Karpas-422 (cell line): Measurements from ENCODE around the gene ARPC1A. TPM values are rescaled to one million over a fixed set of nuclear protein-coding genes. Genes with fewer than 3 reads are reported as not detected.
"Not testable (repeated sequence)": the region's sequence is repeated elsewhere in the genome, so short reads cannot be mapped to it uniquely, and the experiment has no call there.

ENCODE experiments used
- DNase-seq: peaks from one replicate; pipeline ENCODE4 v3.0.0-alpha.2; 2015
- H2AFZ ChIP-seq: fragments of 200-600 bp; sonication (generic); 2 replicates; pipeline ENCODE4 v1.6.1; 2014; ENCODE audit warnings: antibody characterized with exemption, low read length, mixed read lengths
- H3K27ac ChIP-seq: fragments of 200-600 bp; sonication (generic); 2 replicates; pipeline ENCODE4 v1.5.1; 2014; ENCODE audit warnings: mild to moderate bottlenecking, low read length, moderate library complexity
- H3K27me3 ChIP-seq: fragments of 200-600 bp; sonication (generic); 2 replicates; pipeline ENCODE4 v1.6.1; 2014; ENCODE audit warnings: low read length, mixed read lengths
- H3K36me3 ChIP-seq: fragments of 200-600 bp; sonication (generic); 2 replicates; pipeline ENCODE4 v1.6.1; 2014; ENCODE audit warnings: low read length, mixed read lengths; ENCODE audit not compliant: insufficient read depth
- H3K4me1 ChIP-seq: fragments of 200-600 bp; sonication (generic); 2 replicates; pipeline ENCODE4 v1.6.1; 2014; ENCODE audit warnings: mild to moderate bottlenecking, low read length, mixed read lengths
- H3K4me2 ChIP-seq: fragments of 200-600 bp; sonication (generic); 2 replicates; pipeline ENCODE4 v1.6.1; 2014; ENCODE audit warnings: low read length, low read depth, mild to moderate bottlenecking; ENCODE audit not compliant: poor library complexity, severe bottlenecking
- H3K4me3 ChIP-seq: fragments of 200-600 bp; sonication (generic); 2 replicates; pipeline ENCODE4 v1.5.1; 2014; ENCODE audit warnings: mild to moderate bottlenecking, antibody characterized with exemption, low read length, mixed read lengths
- H3K79me2 ChIP-seq: fragments of 200-600 bp; sonication (generic); 2 replicates; pipeline ENCODE4 v1.6.1; 2014; ENCODE audit warnings: mild to moderate bottlenecking, low read length, mixed read lengths
- H3K9ac ChIP-seq: fragments of 200-600 bp; sonication (generic); 2 replicates; pipeline ENCODE4 v1.6.0; 2014; ENCODE audit warnings: low read length
- H3K9me2 ChIP-seq: fragments of 200-600 bp; sonication (generic), shearing (Covaris generic); replicated peaks from 2 replicates; pipeline ENCODE4 v1.6.0; 2014; ENCODE audit warnings: mild to moderate bottlenecking, low read length, moderate library complexity; ENCODE audit not compliant: insufficient read depth
- H3K9me3 ChIP-seq: fragments of 300-700, 200-600 bp; sonication (generic); 2 replicates; pipeline ENCODE4 v1.6.1; 2014; ENCODE audit warnings: low read length, mixed read lengths
- H4K20me1 ChIP-seq: fragments of 200-600 bp; sonication (generic); 2 replicates; pipeline ENCODE4 v1.6.1; 2014; ENCODE audit warnings: mild to moderate bottlenecking, antibody characterized with exemption, low read length, low read depth; ENCODE audit not compliant: insufficient read depth
- total RNA-seq: library from RNA; depleted of rRNA; stranded (reverse); fragments of >200 nt; shearing (Covaris generic); gene quantifications from 2 replicates; pipeline ENCODE4 v1.2.3, GENCODE V29; 2014; ENCODE audit warnings: low replicate concordance

Gene ARPC1A
- total RNA-seq, 1 experiment from 2014 or later: 39.4 TPM

DNA sequence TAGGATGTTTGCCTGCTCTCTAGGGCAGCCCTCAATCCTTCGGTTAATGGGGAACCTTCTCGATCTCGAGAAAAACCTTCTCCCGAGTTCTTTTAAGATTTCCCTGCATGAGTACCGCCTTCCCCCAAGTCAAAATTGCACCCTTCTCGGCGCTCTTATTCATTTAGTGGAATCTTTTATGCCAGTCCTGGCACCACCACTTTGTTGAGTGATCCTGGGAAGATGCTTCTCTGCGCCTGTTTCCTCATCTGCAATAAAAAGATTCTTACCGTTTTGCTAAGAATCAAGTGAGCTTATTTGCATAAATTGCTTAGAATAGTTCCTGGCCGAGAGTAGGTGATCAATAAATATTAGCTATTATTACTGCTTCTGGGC lies 697 bp downstream of the ARPC1A start:
- Histone ChIP-seq H3K79me2 (peaks cover 63% of the 10 kb centered on the region), H3K9me3 (no peaks in the 10 kb centered on the region), H2AFZ (no peak overlapping the region), H4K20me1 (peaks cover 10% of the 10 kb centered on the region; the same call in 1 of the 2 replicates), H3K4me1 (peaks cover 40% of the 10 kb centered on the region), H3K9me2 (no peaks in the 10 kb centered on the region), H3K27me3 (no peaks in the 10 kb centered on the region), H3K27ac (peak overlapping the region; percentile 62), H3K9ac (peak overlapping the region; percentile 93), H3K4me3 (peak overlapping the region; percentile 89), H3K4me2 (peak overlapping the region; percentile 92), H3K36me3 (no peaks in the 10 kb centered on the region)
- DNase-seq: peak; percentile 48

DNA sequence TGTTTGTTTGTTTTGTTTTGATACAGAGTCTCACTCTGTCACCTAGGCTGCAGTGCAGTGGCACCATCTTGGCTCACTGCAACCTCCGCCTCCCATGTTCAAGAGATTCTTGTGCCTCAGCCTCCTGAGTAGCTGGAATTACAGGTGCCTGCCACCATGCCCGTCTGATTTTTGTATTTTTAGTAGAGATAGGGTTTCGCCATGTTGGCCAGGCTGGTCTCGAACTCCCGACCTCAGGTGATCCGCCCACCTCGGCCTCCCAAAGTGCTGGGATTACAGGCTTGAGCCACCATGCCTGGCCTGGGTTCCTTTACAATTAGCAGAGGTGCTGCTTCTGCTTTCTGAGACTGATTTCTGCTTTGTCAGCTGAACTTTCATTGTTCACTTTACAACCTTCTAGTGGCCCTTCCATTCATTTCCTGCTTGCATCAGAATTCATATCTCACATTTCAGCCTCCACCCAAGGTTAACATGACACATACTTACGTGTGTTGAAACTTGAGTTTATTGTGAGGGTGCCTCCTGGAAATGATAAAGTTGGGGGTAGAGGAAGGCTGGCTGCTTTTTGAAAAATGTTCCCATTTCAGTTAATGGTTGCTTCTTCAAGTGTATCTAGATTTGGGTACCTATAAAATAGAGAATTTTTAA lies 4.7 kb downstream of the ARPC1A start:
- not testable (repeated sequence) for H3K4me3 ChIP-seq, H3K27ac ChIP-seq, H3K4me2 ChIP-seq, H3K27me3 ChIP-seq, H3K9ac ChIP-seq, H3K9me2 ChIP-seq, H2AFZ ChIP-seq, H3K9me3 ChIP-seq
- peaks cover 83% of the 10 kb centered on the region for H3K79me2 ChIP-seq
- peak; percentile 50 for DNase-seq
- H3K36me3 ChIP-seq: peaks cover 14% of the 10 kb centered on the region
- H4K20me1 ChIP-seq: peaks cover 19% of the 10 kb centered on the region; the same call in 1 of the 2 replicates
- peaks cover 32% of the 10 kb centered on the region for H3K4me1 ChIP-seq

DNA sequence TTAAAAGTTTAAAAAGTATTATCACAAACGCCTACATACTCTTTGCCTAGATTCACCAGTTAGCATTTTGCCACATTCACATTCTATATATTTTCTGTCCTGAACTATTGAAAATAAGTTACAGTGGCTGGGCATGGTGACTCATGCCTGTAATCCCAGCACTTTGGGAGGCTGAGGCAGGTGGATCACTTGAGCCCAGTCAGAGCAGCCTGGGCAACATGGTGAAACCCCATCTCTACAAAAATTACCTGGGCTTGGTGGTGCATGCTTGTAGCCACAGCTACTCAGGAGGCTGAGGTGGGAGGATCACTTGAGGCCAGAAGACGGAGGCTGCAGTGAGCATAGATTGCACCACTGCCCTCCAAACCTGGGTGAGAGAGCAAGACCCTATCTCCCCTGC lies 5.3 kb downstream of the ARPC1A start:
- no peak overlapping the region for H2AFZ ChIP-seq
- H3K4me2 ChIP-seq: no peak overlapping the region
- DNase-seq: no peak
- no peaks in the 10 kb centered on the region for H3K27me3 ChIP-seq
- no peak overlapping the region for H3K4me3 ChIP-seq
- H3K36me3 ChIP-seq: peaks cover 17% of the 10 kb centered on the region
- no peak overlapping the region for H3K27ac ChIP-seq
- H3K9me3 ChIP-seq: no peaks in the 10 kb centered on the region
- no peak overlapping the region for H3K9ac ChIP-seq
- H4K20me1 ChIP-seq: peaks cover 19% of the 10 kb centered on the region; the same call in 1 of the 2 replicates
- peaks cover 32% of the 10 kb centered on the region for H3K4me1 ChIP-seq
- H3K9me2 ChIP-seq: no peaks in the 10 kb centered on the region
- peaks cover 80% of the 10 kb centered on the region for H3K79me2 ChIP-seq

DNA sequence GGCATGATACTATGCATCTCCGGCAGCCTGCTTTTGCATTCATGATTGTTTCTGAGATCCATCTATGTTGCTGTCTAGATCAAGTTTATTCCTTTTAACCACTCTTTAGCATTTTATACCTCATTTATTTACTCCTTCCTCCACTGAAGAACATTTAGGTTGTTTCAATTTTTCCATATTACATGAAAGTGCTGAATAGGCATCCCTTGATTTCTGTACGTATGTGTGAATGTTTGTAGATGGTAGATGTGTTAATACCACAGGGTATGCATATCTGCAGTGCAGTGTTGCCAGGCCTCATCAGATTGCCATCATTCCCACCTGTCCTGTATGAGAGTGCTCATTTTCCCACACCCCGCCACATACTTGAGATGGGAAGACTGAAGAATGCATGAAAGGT lies 13.9 kb downstream of the ARPC1A start:
- H3K27ac ChIP-seq: no peak overlapping the region
- no peaks in the 10 kb centered on the region for H3K9me3 ChIP-seq
- no peaks in the 10 kb centered on the region for H3K9me2 ChIP-seq
- peaks cover 45% of the 10 kb centered on the region for H3K36me3 ChIP-seq
- no peak for DNase-seq
- H3K27me3 ChIP-seq: no peaks in the 10 kb centered on the region
- H4K20me1 ChIP-seq: 0 out of 2 replicates have a peak, but pooled peaks cover 4% of the 10 kb centered on the region
- H3K4me2 ChIP-seq: no peak overlapping the region
- no peak overlapping the region for H3K4me3 ChIP-seq
- H3K9ac ChIP-seq: no peak overlapping the region
- H2AFZ ChIP-seq: no peak overlapping the region
- H3K79me2 ChIP-seq: peaks cover 11% of the 10 kb centered on the region
- H3K4me1 ChIP-seq: no peaks in the 10 kb centered on the region

DNA sequence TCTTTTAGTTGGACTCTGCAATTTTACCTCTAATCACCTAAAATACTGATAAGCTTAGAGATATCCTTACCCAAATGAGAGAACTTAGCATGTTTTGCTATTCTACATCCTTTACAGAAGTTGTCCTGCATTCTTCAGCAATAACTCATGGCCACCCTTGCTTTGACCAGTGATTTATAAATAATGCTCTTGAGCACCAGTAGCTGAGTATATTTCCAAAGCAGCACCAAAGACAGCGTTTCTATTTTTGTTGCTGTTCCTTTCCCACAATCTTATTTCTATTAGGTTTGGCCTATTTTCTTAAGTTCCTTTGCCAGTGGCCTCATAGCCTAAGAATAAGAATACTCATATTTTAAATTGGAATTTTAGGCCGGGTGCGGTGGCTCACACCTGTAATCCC lies 15.0 kb downstream of the ARPC1A start:
- no peaks in the 10 kb centered on the region for H3K27me3 ChIP-seq
- H3K4me2 ChIP-seq: no peak overlapping the region
- H4K20me1 ChIP-seq: 0 out of 2 replicates have a peak, but pooled peaks cover 4% of the 10 kb centered on the region
- H3K36me3 ChIP-seq: peaks cover 41% of the 10 kb centered on the region
- H3K9me3 ChIP-seq: no peaks in the 10 kb centered on the region
- H3K79me2 ChIP-seq: peaks cover 7% of the 10 kb centered on the region
- no peak overlapping the region for H2AFZ ChIP-seq
- H3K4me1 ChIP-seq: no peaks in the 10 kb centered on the region
- H3K9ac ChIP-seq: no peak overlapping the region
- no peaks in the 10 kb centered on the region for H3K9me2 ChIP-seq
- no peak for DNase-seq
- no peak overlapping the region for H3K27ac ChIP-seq
- H3K4me3 ChIP-seq: no peak overlapping the region

DNA sequence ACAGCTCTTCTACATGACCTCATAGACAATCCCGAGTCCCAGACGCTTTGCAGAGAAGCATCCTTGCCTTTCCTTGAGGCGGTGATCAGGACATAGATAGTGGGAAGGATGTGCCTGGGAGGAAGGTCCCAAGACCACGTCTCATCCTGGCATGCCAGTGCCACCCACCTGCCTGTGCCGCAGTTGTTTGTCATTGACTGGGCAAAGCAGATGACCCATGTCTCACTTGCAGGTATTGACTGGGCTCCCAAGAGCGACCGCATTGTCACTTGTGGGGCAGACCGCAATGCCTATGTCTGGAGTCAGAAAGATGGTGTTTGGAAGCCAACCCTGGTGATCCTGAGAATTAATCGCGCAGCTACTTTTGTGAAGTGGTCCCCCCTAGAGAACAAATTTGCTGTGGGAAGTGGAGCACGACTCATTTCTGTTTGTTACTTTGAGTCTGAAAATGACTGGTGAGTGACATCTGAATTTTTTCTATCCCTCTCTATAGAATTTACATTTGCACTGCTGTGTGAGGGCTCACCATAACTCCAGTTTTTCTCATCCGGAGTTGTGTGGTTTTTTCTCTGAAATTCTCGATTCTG lies 18.5 kb downstream of the ARPC1A start:
- no peaks in the 10 kb centered on the region for H3K27me3 ChIP-seq
- H4K20me1 ChIP-seq: 0 out of 2 replicates have a peak, but pooled peaks cover 4% of the 10 kb centered on the region
- H3K36me3 ChIP-seq: peaks cover 39% of the 10 kb centered on the region
- H3K9me2 ChIP-seq: no peaks in the 10 kb centered on the region
- peaks cover 2% of the 10 kb centered on the region; the same call in 1 of the 2 replicates for H3K79me2 ChIP-seq
- DNase-seq: peak; percentile 33
- H2AFZ ChIP-seq: no peak overlapping the region
- no peak overlapping the region for H3K9ac ChIP-seq
- no peaks in the 10 kb centered on the region for H3K4me1 ChIP-seq
- no peak overlapping the region for H3K27ac ChIP-seq
- no peak overlapping the region for H3K4me2 ChIP-seq
- H3K9me3 ChIP-seq: no peaks in the 10 kb centered on the region
- H3K4me3 ChIP-seq: no peak overlapping the region

DNA sequence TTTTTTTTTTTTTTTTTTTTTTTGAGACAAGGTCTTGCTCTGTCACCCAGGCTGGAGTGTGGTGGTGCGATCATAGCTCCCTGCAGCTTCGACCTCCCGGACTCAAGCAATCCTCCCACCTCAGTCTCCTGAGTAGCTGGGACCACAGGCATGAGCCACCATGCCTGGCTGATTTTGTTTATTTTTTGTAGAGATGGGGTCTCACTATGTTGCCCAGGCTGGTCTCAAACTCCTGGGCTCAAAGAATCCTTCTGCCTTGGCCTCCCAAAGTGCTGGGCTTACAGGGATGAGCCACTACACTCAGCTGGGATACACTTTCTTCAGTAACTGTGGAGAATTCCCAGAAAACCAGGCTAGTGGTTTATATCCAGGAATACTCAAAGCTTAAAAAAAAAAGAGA lies 24.9 kb downstream of the ARPC1A start:
- not testable (repeated sequence) for H3K9me3 ChIP-seq, H3K27ac ChIP-seq, H2AFZ ChIP-seq, H3K9ac ChIP-seq, H4K20me1 ChIP-seq, H3K4me1 ChIP-seq, H3K79me2 ChIP-seq, H3K4me3 ChIP-seq, H3K9me2 ChIP-seq, H3K27me3 ChIP-seq, DNase-seq, H3K4me2 ChIP-seq
- peaks cover 33% of the 10 kb centered on the region; the same call in 1 of the 2 replicates for H3K36me3 ChIP-seq

DNA sequence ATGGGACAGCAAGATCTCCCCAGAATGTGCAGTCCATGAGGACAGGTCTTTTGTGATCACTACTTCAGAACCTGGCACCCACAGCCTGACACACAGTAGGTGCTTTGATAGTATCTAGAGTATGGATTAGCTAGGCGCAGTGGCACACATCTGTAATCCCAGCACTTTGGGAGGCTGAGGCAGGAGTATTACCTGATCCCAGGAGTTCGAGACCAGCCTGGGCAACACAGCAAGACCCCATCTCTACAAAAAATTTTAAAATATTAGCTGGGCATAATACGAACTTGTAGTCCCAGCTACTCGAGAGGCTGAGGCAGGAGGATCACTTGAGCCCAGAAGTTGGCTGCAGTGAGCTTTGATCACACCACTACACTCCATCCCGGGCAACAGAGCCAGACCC lies 26.5 kb downstream of the ARPC1A start:
- Histone ChIP-seq H4K20me1 (no peaks in the 10 kb centered on the region), H3K27me3 (no peaks in the 10 kb centered on the region), H3K9me3 (no peaks in the 10 kb centered on the region), H3K9ac (no peak overlapping the region), H3K36me3 (peaks cover 35% of the 10 kb centered on the region; the same call in 1 of the 2 replicates), H3K79me2 (peaks cover 2% of the 10 kb centered on the region; the same call in 1 of the 2 replicates), H3K4me2 (no peak overlapping the region), H3K27ac (no peak overlapping the region), H3K9me2 (no peaks in the 10 kb centered on the region), H3K4me3 (no peak overlapping the region), H2AFZ (no peak overlapping the region), H3K4me1 (no peaks in the 10 kb centered on the region)
- DNase-seq: no peak
